HepG2 (cell line): ENCODE results near the gene FASTK. TPM values are rescaled to one million over a fixed set of nuclear protein-coding genes. Genes with fewer than 3 reads are reported as not detected.

Experiments used
- ARNT2 ChIP-seq: sonication (generic); formaldehyde crosslinking; IDR thresholded peaks from 2 replicates; pipeline ENCODE4 v1.8.0; 2022; ENCODE audit warnings: mild to moderate bottlenecking, low read depth, missing genetic modification reagents, moderate library complexity
- ASH2L ChIP-seq: fragments of 300-600, 200-600 bp; sonication (generic); IDR thresholded peaks from 2 replicates; pipeline ENCODE4 v1.7.0; 2017; ENCODE audit warnings: low read depth, mild to moderate bottlenecking, moderate library complexity, mixed read lengths, low read length; ENCODE audit not compliant: insufficient read length
- CHD2 ChIP-seq: IDR thresholded peaks from 2 replicates; pipeline ENCODE4 v1.6.1; 2011; ENCODE audit warnings: low read depth, low read length, improper control_type of control experiment
- CREB1 ChIP-seq, 2 experiments: fragments of 450-650 bp in 1 of 2; IDR thresholded peaks; 2 replicates each; pipeline ENCODE4 v1.6.1; 2016 to 2017; ENCODE audit warnings: control low read depth in 1 of 2, mild to moderate bottlenecking in 1 of 2, missing compliant biosample characterization in 1 of 2, missing genetic modification characterization in 1 of 2
- CSRNP2 ChIP-seq: sonication (generic); formaldehyde crosslinking; conservative IDR thresholded peaks from 2 replicates; pipeline ENCODE4 v1.8.0; 2022; ENCODE audit warnings: low read depth, missing genetic modification reagents
- GATAD1 ChIP-seq: IDR thresholded peaks from 2 replicates; pipeline ENCODE4 v1.6.1; 2016; ENCODE audit warnings: missing genetic modification reagents, missing compliant biosample characterization
- KMT2A ChIP-seq: sonication (generic); formaldehyde crosslinking; IDR thresholded peaks from 2 replicates; pipeline ENCODE4 v1.4.0; 2020; ENCODE audit warnings: missing genetic modification reagents
- MBD4 ChIP-seq: IDR thresholded peaks from 2 replicates; pipeline ENCODE4 v1.6.1; 2012; ENCODE audit warnings: low read length, inconsistent platforms, borderline replicate concordance
- MXI1 ChIP-seq: IDR thresholded peaks from 3 replicates; pipeline ENCODE4 v1.6.1; 2012; ENCODE audit warnings: low read depth, low read length, inconsistent platforms, borderline replicate concordance
- NR2F2 ChIP-seq: IDR thresholded peaks from 2 replicates; pipeline ENCODE4 v1.6.1; 2012; ENCODE audit warnings: low read depth, inconsistent platforms, borderline replicate concordance
- RFX3 ChIP-seq: IDR thresholded peaks from 2 replicates; pipeline ENCODE4 v1.6.1; 2016; ENCODE audit warnings: missing biosample characterization, missing genetic modification reagents
- SIN3B ChIP-seq: fragments of 150-350 bp; IDR thresholded peaks from 2 replicates; pipeline ENCODE4 v1.6.1; 2014; ENCODE audit warnings: low read length
- TEAD2 ChIP-seq: sonication (generic); formaldehyde crosslinking; IDR thresholded peaks from 2 replicates; pipeline ENCODE4 v1.9.0; 2021; ENCODE audit warnings: missing genetic modification reagents
- THAP7 ChIP-seq: sonication (generic); formaldehyde crosslinking; IDR thresholded peaks from 2 replicates; pipeline ENCODE4 v1.8.1; 2023; ENCODE audit warnings: mild to moderate bottlenecking, missing genetic modification reagents
- ZFY ChIP-seq: sonication (generic); formaldehyde crosslinking; IDR thresholded peaks from 2 replicates; pipeline ENCODE4 v1.4.0; 2020; ENCODE audit warnings: missing genetic modification reagents
- ZNF275 ChIP-seq: sonication (generic); formaldehyde crosslinking; IDR thresholded peaks from 2 replicates; pipeline ENCODE4 v1.8.0; 2022; ENCODE audit warnings: missing genetic modification reagents, mild to moderate bottlenecking, inconsistent platforms, borderline replicate concordance
- ZNF543 ChIP-seq: sonication (generic); formaldehyde crosslinking; IDR thresholded peaks from 2 replicates; pipeline ENCODE4 v1.4.0; 2020; ENCODE audit warnings: mild to moderate bottlenecking, missing genetic modification reagents
- ZNF607 ChIP-seq: sonication (generic); formaldehyde crosslinking; IDR thresholded peaks from 2 replicates; pipeline ENCODE4 v1.5.1; 2020; ENCODE audit warnings: missing genetic modification reagents, mild to moderate bottlenecking, borderline replicate concordance
- ZNF773 ChIP-seq: sonication (generic); formaldehyde crosslinking; IDR thresholded peaks from 2 replicates; pipeline ENCODE4 v1.4.0; 2020; ENCODE audit warnings: missing genetic modification reagents, borderline replicate concordance
- ZNF776 ChIP-seq: sonication (generic); formaldehyde crosslinking; IDR thresholded peaks from 2 replicates; pipeline ENCODE4 v1.4.0; 2020; ENCODE audit warnings: mild to moderate bottlenecking, missing genetic modification reagents
- ZNF781 ChIP-seq: sonication (generic); formaldehyde crosslinking; IDR thresholded peaks from 2 replicates; pipeline ENCODE4 v1.5.1; 2020; ENCODE audit warnings: borderline replicate concordance, mild to moderate bottlenecking, missing genetic modification reagents; ENCODE audit errors: not compliant biosample characterization
- polyA plus RNA-seq, 8 experiments: library from polyadenylated mRNA; depleted of rRNA in 3 of 8; stranded (reverse) in 7 of 8; unstranded in 1 of 8; fragments of >200 nt; fragmentation: Illumina TruSeq in 4 of 8; extraction: Trizol in 4 of 8; gene quantifications; 2 replicates each; pipeline versions ENCODE4 v1.2.1 to v1.2.3, GENCODE V29; 2011 to 2016; ENCODE audit warnings: low read depth in 4 of 8, missing spikeins in 1 of 8, mixed read lengths in 1 of 8; ENCODE audit not compliant: insufficient read depth in 1 of 8
- total RNA-seq, 5 experiments: library from RNA; depleted of rRNA; stranded (reverse); fragments of >200 nt; fragmentation: Illumina TruSeq; extraction: Trizol; gene quantifications; 2 replicates each; pipeline ENCODE4 v1.2.3, GENCODE V29; 2016; ENCODE audit warnings: low read depth in 1 of 5
- TF ChIP-seq, protein P1 (sequence below): IDR thresholded peaks from 2 replicates; pipeline ENCODE4 v1.6.1; 2016; ENCODE audit warnings: low read depth, control low read depth
- TF ChIP-seq, protein P2 (sequence below): sonication (generic); formaldehyde crosslinking; IDR thresholded peaks from 2 replicates; pipeline ENCODE4 v1.8.1; 2023; ENCODE audit warnings: mild to moderate bottlenecking, missing genetic modification reagents, borderline replicate concordance
- TF ChIP-seq, protein P3 (sequence below): sonication (generic); formaldehyde crosslinking; IDR thresholded peaks from 2 replicates; pipeline ENCODE4 v1.5.0; 2020; ENCODE audit warnings: missing genetic modification reagents, mild to moderate bottlenecking, borderline replicate concordance

Gene FASTK
- total and polyA plus RNA-seq, 2 of the 13 experiments (the other 11 are each of a cell fraction or from before 2014, with no cell fraction given): 52.9 to 55.7 TPM

DNA sequence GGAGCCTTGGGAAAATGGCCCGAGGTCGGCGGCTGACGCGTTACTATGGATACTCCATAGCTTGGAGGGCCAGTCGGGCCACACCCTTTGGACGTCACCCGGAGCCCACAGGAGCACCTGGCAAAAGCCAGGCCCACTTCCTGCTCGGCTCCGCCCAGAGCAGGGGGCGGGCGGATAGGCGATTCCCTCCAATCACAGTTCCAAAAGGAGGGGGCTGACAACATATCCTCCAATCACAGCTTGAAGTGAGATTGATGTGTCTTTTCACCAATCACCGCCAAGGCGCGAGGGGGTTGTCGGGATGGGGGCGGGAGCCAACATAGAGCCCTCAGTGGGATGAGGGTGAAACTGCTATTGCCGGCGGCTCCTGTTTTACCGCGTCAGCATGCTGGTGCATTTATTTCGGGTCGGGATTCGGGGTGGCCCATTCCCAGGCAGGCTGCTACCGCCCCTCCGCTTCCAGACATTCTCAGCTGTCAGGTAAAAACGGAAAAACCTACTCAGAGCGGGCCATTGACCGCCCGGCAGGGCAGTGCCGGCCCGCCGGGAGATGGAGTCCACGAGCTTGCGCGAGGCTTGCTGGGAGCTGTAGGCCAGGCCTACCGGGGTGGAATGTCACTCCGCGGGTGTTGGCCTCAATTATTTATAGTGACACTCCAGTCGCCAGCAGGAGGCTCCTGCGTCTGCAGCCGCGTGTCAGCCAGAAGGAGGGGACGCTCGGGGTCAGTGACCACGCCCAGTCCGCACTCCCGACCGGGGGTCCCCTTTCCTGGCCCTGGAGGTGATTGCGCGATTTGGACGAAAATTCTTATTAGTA lies 52.3 kb downstream of the FASTK start, which contains the start of gene ABCB8 (continued):
- TF ChIP-seq, protein P1, sequence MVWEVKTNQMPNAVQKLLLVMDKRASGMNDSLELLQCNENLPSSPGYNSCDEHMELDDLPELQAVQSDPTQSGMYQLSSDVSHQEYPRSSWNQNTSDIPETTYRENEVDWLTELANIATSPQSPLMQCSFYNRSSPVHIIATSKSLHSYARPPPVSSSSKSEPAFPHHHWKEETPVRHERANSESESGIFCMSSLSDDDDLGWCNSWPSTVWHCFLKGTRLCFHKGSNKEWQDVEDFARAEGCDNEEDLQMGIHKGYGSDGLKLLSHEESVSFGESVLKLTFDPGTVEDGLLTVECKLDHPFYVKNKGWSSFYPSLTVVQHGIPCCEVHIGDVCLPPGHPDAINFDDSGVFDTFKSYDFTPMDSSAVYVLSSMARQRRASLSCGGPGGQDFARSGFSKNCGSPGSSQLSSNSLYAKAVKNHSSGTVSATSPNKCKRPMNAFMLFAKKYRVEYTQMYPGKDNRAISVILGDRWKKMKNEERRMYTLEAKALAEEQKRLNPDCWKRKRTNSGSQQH (CRISPR knock-in tag): 0 out of 2 replicates have a peak, but pooled peaks have one; percentile 42
- TF ChIP-seq ZFY (CRISPR knock-in tag) (peak; percentile 96), ZNF776 (CRISPR knock-in tag) (no peak), NR2F2 (no peak), ZNF773 (CRISPR knock-in tag) (no peak), THAP7 (CRISPR knock-in tag) (peak; percentile 79), SIN3B (peak; percentile 73), GATAD1 (CRISPR knock-in tag) (peak; percentile 98), KMT2A (CRISPR knock-in tag) (no peak), MXI1 (peak; percentile 75; the same call in 1 of the 3 replicates), TEAD2 (CRISPR knock-in tag) (no peak), ZNF607 (CRISPR knock-in tag) (0 out of 2 replicates have a peak, but pooled peaks have one; percentile 33), RFX3 (CRISPR knock-in tag) (peak; percentile 76), ASH2L (peak; percentile 93), CHD2 (peak; percentile 60; the same call in 1 of the 2 replicates), ZNF543 (CRISPR knock-in tag) (0 out of 2 replicates have a peak, but pooled peaks have one; percentile 74), ZNF275 (CRISPR knock-in tag) (no peak), ZNF781 (CRISPR knock-in tag) (peak; percentile 50), MBD4 (no peak), CREB1 (IDR thresholded peaks at IDR 0.05) (peak; percentile 79), CREB1 (CRISPR knock-in tag; IDR thresholded peaks at IDR 0.05) (peak; percentile 89), CSRNP2 (CRISPR knock-in tag) (no peak), ARNT2 (CRISPR knock-in tag) (no peak)
- TF ChIP-seq, protein P2, sequence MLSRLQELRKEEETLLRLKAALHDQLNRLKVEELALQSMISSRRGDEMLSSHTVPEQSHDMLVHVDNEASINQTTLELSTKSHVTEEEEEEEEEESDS (CRISPR knock-in tag): no peak
- TF ChIP-seq, protein P3, sequence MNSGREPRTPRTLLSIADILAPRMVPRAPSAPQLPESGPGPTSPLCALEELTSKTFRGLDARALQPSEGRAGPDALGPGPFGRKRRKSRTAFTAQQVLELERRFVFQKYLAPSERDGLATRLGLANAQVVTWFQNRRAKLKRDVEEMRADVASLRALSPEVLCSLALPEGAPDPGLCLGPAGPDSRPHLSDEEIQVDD: no peak
